ENCODE measurements around the gene LRRC72.

LRRC72 gene

DNA sequence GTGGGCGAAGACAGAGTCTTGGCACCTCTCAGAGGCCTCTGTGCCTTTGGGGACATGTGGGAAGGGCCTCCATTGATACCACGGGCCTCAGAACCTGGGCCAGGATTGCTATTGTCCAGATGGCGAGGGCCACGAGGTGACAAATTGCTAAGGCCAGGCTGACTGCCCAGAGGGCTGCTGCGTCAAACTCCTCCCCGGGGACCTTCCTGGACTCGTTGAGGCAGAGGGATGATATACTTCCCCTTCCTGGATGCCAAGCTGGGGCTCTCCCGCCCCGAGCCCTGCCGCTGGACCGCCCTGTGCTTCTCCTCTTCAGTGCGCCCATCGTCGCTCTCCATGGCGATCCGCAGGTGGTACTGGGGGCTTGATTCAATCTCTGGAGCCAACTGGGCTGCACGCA is 58.9 kb downstream of the LRRC72 start (continued):
- TF ChIP-seq POU6F1 (CRISPR knock-in tag; IDR thresholded peaks at IDR 0.05; ENCODE audit: borderline replicate concordance, low read depth) (no peak), ZNF70 (CRISPR knock-in tag; IDR thresholded peaks at IDR 0.05) (no peak), SNAI2 (CRISPR knock-in tag; IDR thresholded peaks at IDR 0.05) (no peak), PPARA (CRISPR knock-in tag; IDR thresholded peaks at IDR 0.05; ENCODE audit: borderline replicate concordance) (no peak), BACH2 (CRISPR knock-in tag; IDR thresholded peaks at IDR 0.05; ENCODE audit: borderline replicate concordance) (no peak), ARNTL (CRISPR knock-in tag; IDR thresholded peaks at IDR 0.05; ENCODE audit: borderline replicate concordance, low read depth) (no peak), TOX (CRISPR knock-in tag; IDR thresholded peaks at IDR 0.05; ENCODE audit: borderline replicate concordance) (no peak), CREB5 (CRISPR knock-in tag; IDR thresholded peaks at IDR 0.05; ENCODE audit: low read depth) (no peak), ESRRG (CRISPR knock-in tag; IDR thresholded peaks at IDR 0.05) (no peak)

DNA sequence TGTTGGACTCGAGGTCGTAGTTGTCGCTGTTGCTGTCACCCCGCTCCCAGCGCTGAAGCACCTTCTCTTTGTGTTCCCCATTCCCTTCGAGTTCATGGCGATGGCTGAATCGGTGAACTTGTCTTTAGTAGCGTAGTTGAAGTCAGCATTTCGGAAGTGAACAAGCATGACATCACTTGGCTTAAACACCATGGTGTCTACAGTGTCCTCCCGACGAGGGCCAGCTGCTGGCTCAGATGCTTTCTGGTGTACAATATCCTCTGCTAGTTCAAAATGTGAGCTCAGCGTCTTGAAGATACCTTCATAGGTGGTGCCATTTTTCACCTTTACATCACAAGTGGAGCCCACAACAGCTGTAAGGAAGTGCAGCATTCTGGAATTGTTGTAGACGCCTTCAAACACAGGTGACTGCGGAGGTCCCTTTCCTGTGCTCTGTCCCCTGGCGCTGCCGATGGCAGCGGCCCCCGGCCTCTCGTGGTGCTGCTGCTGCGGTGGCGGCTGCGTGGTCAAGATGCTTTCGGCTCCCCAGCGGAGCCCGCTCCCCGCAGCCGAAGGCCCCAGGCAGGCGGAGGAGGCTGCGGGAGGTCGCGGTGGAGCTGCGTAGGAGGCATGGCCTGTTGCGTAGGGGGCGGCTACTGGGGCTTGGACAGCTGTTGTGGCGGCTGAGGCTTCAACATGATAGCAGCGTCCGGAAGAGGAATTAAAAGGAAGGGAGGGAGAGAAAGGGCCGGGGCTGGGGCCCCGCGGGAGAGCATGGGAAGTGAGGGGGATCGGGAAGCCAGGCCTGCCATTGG is 59.7 kb downstream of the LRRC72 start:
- no peak for ATAC-seq

GRCh38 chr7:16587129-16587528 is 60.5 kb downstream of the LRRC72 start:
- TF ChIP-seq ARNTL (CRISPR knock-in tag; IDR thresholded peaks at IDR 0.05; ENCODE audit: borderline replicate concordance, low read depth), result no peak
- no peak for TF ChIP-seq ZNF70 (CRISPR knock-in tag; IDR thresholded peaks at IDR 0.05)
- TF ChIP-seq CSDC2 (CRISPR knock-in tag; IDR thresholded peaks at IDR 0.05), result no peak
- TF ChIP-seq ISL1 (CRISPR knock-in tag; IDR thresholded peaks at IDR 0.05), result no peak
- no peak for TF ChIP-seq TOX (CRISPR knock-in tag; IDR thresholded peaks at IDR 0.05; ENCODE audit: borderline replicate concordance)
- no peak for TF ChIP-seq BACH2 (CRISPR knock-in tag; IDR thresholded peaks at IDR 0.05; ENCODE audit: borderline replicate concordance)
- no peak for TF ChIP-seq CREB5 (CRISPR knock-in tag; IDR thresholded peaks at IDR 0.05; ENCODE audit: low read depth)
- no peak for TF ChIP-seq RARB (CRISPR knock-in tag; IDR thresholded peaks at IDR 0.05)
- no peak for ATAC-seq

More for the DNA sequence above, 59.7 kb downstream of the LRRC72 start:
- no peak for TF ChIP-seq POU6F1 (CRISPR knock-in tag; IDR thresholded peaks at IDR 0.05; ENCODE audit: borderline replicate concordance, low read depth)
- TF ChIP-seq ARNTL (CRISPR knock-in tag; IDR thresholded peaks at IDR 0.05; ENCODE audit: borderline replicate concordance, low read depth), result no peak
- no peak for TF ChIP-seq TSHZ2 (CRISPR knock-in tag; IDR thresholded peaks at IDR 0.05)
- no peak for TF ChIP-seq ZNF70 (CRISPR knock-in tag; IDR thresholded peaks at IDR 0.05)
- TF ChIP-seq ZFP30 (CRISPR knock-in tag; IDR thresholded peaks at IDR 0.05), result no peak
- TF ChIP-seq SNAI2 (CRISPR knock-in tag; IDR thresholded peaks at IDR 0.05), result no peak
- TF ChIP-seq TCF4 (CRISPR knock-in tag; IDR thresholded peaks at IDR 0.05; ENCODE audit: borderline replicate concordance), result no peak
- TF ChIP-seq ZNF8 (CRISPR knock-in tag; IDR thresholded peaks at IDR 0.05), result no peak
- no peak for TF ChIP-seq PPARA (CRISPR knock-in tag; IDR thresholded peaks at IDR 0.05; ENCODE audit: borderline replicate concordance)
- no peak for TF ChIP-seq ISL1 (CRISPR knock-in tag; IDR thresholded peaks at IDR 0.05)
- TF ChIP-seq ZFP3 (CRISPR knock-in tag; IDR thresholded peaks at IDR 0.05), result no peak

DNA sequence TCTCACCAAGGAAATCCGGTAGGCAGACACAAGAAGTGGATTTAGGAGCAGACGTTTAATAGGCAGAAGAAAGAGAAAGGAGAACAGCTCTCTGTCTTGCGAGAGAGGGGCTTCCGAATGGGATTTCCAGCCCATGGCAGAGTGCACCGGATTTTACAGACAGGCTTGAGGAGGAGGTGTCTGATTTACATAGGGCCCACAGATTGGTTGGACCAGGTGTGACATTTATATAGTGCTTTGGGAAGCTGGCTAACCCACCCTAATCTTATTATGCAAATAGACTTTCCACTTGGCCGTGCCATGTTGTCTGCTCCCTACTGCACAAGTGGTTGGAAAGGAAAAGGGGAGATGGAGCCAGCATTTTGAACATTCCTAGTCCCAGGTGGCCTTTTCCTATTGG is 61.2 kb downstream of the LRRC72 start:
- ATAC-seq, result no peak
- TF ChIP-seq ISL1 (CRISPR knock-in tag; IDR thresholded peaks at IDR 0.05) (no peak), SNAI2 (CRISPR knock-in tag; IDR thresholded peaks at IDR 0.05) (no peak), CREB5 (CRISPR knock-in tag; IDR thresholded peaks at IDR 0.05; ENCODE audit: low read depth) (no peak), CSRNP3 (CRISPR knock-in tag; IDR thresholded peaks at IDR 0.05) (no peak), ZNF70 (CRISPR knock-in tag; IDR thresholded peaks at IDR 0.05) (no peak), PPARA (CRISPR knock-in tag; IDR thresholded peaks at IDR 0.05; ENCODE audit: borderline replicate concordance) (no peak), ZFP3 (CRISPR knock-in tag; IDR thresholded peaks at IDR 0.05) (no peak), POU6F1 (CRISPR knock-in tag; IDR thresholded peaks at IDR 0.05; ENCODE audit: borderline replicate concordance, low read depth) (no peak), ZNF8 (CRISPR knock-in tag; IDR thresholded peaks at IDR 0.05) (no peak), OSR1 (CRISPR knock-in tag; IDR thresholded peaks at IDR 0.05) (no peak)
